HEK293 (cell line): ENCODE results near the gene OR8K3.

Source experiments
- CTCF ChIA-PET: fragments of 350-600 bp; formaldehyde crosslinking; extraction: SDS; loops from one replicate; lab custom pipeline; 2021; ENCODE audit warnings: antibody characterized with exemption; lab: Yijun Ruan, JAX
- POLR2A ChIA-PET: fragments of 300-600 bp; formaldehyde crosslinking; extraction: SDS; loops from one replicate; lab custom pipeline; 2020; ENCODE audit warnings: antibody characterized with exemption, inconsistent platforms; lab: Yijun Ruan, JAX
- H3K27ac ChIP-seq: fragments of 200-500 bp; sonication (Bioruptor generic); 2 replicates; pipeline ENCODE4 v1.5.1; 2014; ENCODE audit warnings: low read depth, low read length, control low read depth, inconsistent platforms; ENCODE audit errors: extremely low read depth
- H3K36me3 ChIP-seq, 2 experiments: fragments of 200-500 bp in 1 of 2; sonication (Bioruptor generic) in 1 of 2; 1 replicate in 1 of 2; 2 replicates in 1 of 2; pipeline ENCODE4 v1.5.1; 2014 to 2017; ENCODE audit warnings: inconsistent platforms in 2 of 2, low read length in 2 of 2; ENCODE audit not compliant: control insufficient read depth in 2 of 2, insufficient read depth in 1 of 2
- H3K4me1 ChIP-seq: fragments of 200-500 bp; sonication (Bioruptor generic); 2 replicates; pipeline ENCODE4 v1.5.1; 2014; ENCODE audit warnings: mild to moderate bottlenecking, low read length, inconsistent platforms; ENCODE audit not compliant: control insufficient read depth, insufficient read depth
- H3K4me3 ChIP-seq: 2 replicates; pipeline ENCODE4 v1.5.1; 2011; ENCODE audit warnings: low read depth, mild to moderate bottlenecking, control low read depth, low read length, moderate library complexity
- H3K9me3 ChIP-seq: fragments of 200-500 bp; sonication (Bioruptor generic); 2 replicates; pipeline ENCODE4 v1.5.1; 2014; ENCODE audit warnings: low read depth, low read length, inconsistent platforms; ENCODE audit not compliant: control insufficient read depth, insufficient read depth
- KLF7 ChIP-seq: fragments of 450-650 bp; formaldehyde crosslinking; IDR thresholded peaks from 2 replicates; pipeline ENCODE4 v1.5.1; 2016; ENCODE audit warnings: missing biosample characterization, missing genetic modification characterization, borderline replicate concordance
- MYNN ChIP-seq: fragments of 450-650 bp; formaldehyde crosslinking; IDR thresholded peaks from 2 replicates; pipeline ENCODE4 v1.5.1; 2016; ENCODE audit warnings: missing biosample characterization, missing genetic modification characterization, borderline replicate concordance
- TCF7L2 ChIP-seq: IDR thresholded peaks from 2 replicates; pipeline ENCODE4 v1.6.1; 2011; ENCODE audit warnings: low read depth, mild to moderate bottlenecking, inconsistent platforms, low read length, moderate library complexity, borderline replicate concordance
- ZBTB20 ChIP-seq: fragments of 450-650 bp; formaldehyde crosslinking; IDR thresholded peaks from 2 replicates; pipeline ENCODE4 v1.5.1; 2016; ENCODE audit warnings: missing biosample characterization, missing genetic modification characterization
- ZFP37 ChIP-seq: fragments of 450-650 bp; formaldehyde crosslinking; IDR thresholded peaks from 2 replicates; pipeline ENCODE4 v1.5.1; 2016; ENCODE audit warnings: missing biosample characterization, missing genetic modification characterization
- ZNF132 ChIP-seq: fragments of 450-650 bp; formaldehyde crosslinking; IDR thresholded peaks from 2 replicates; pipeline ENCODE4 v1.5.1; 2017; ENCODE audit warnings: missing biosample characterization, missing genetic modification characterization, borderline replicate concordance
- ZNF133 ChIP-seq: fragments of 450-650 bp; formaldehyde crosslinking; IDR thresholded peaks from 2 replicates; pipeline ENCODE4 v1.5.1; 2016; ENCODE audit warnings: missing biosample characterization, missing genetic modification characterization
- ZNF37A ChIP-seq: fragments of 450-650 bp; IDR thresholded peaks from 2 replicates; pipeline ENCODE4 v1.5.1; 2018; ENCODE audit warnings: missing biosample characterization, missing genetic modification characterization
- ZNF423 ChIP-seq: fragments of 450-650 bp; formaldehyde crosslinking; IDR thresholded peaks from 2 replicates; pipeline ENCODE4 v1.5.1; 2016; ENCODE audit warnings: missing biosample characterization, missing genetic modification characterization
- ZNF433 ChIP-seq: fragments of 450-650 bp; formaldehyde crosslinking; IDR thresholded peaks from 2 replicates; pipeline ENCODE4 v1.5.1; 2016; ENCODE audit warnings: missing biosample characterization, missing genetic modification characterization, low read depth
- ZNF610 ChIP-seq: fragments of 450-650 bp; formaldehyde crosslinking; IDR thresholded peaks from 2 replicates; pipeline ENCODE4 v1.5.1; 2016; ENCODE audit warnings: missing biosample characterization, missing genetic modification characterization, borderline replicate concordance
- ZNF645 ChIP-seq: fragments of 450-650 bp; formaldehyde crosslinking; IDR thresholded peaks from 2 replicates; pipeline ENCODE4; 2016; ENCODE audit warnings: missing biosample characterization, missing genetic modification characterization
- ZNF768 ChIP-seq: fragments of 450-650 bp; formaldehyde crosslinking; IDR thresholded peaks from 2 replicates; pipeline ENCODE4 v1.5.1; 2018; ENCODE audit warnings: missing biosample characterization, mild to moderate bottlenecking, missing genetic modification characterization
- ZNF785 ChIP-seq: fragments of 450-650 bp; formaldehyde crosslinking; IDR thresholded peaks from 2 replicates; pipeline ENCODE4 v1.5.1; 2016; ENCODE audit warnings: missing biosample characterization, missing genetic modification characterization
- TF ChIP-seq, protein P1 (sequence below): fragments of 450-650 bp; formaldehyde crosslinking; conservative IDR thresholded peaks from 2 replicates; pipeline ENCODE4 v1.5.1; 2016; ENCODE audit warnings: low read depth, missing biosample characterization, missing genetic modification characterization
- TF ChIP-seq, protein P2 (sequence below): fragments of 450-650 bp; formaldehyde crosslinking; IDR thresholded peaks from 2 replicates; pipeline ENCODE4 v1.5.1; 2017; ENCODE audit warnings: missing biosample characterization, missing genetic modification characterization

The OR8K3 gene

GRCh38 chr11:56331861-56332491, 17.0 kb downstream of the OR8K3 start (continued):
- TF ChIP-seq ZNF423 (tag by site-specific recombination) (no peak), ZNF133 (no peak), ZBTB20 (tag by site-specific recombination) (no peak)

DNA sequence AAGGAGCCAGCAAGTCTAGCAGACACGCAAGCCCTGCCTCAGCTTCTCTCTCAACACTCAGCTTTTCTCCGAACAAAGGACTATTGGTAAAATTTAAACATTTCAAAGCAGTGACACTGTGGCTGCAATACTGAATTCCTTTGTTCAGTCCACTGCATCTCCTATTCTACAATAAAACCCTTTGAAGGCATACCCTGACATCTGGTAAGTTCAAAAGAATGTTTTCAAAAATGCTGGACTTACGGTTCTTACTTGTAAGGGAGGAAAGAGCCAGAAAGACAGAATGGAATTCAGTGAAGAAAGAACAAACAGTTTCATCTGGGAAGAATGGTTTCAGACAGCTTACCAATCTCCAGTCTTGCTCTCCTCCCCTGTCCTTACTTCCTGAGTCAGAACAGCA, 18.2 kb downstream of the OR8K3 start:
- POLR2A ChIA-PET = no interaction called here
- H3K27ac ChIP-seq = no peak overlapping the region
- no peaks in the 10 kb centered on the region for H3K36me3 ChIP-seq
- no peaks in the 10 kb centered on the region for H3K9me3 ChIP-seq
- no peak overlapping the region for H3K4me3 ChIP-seq
- no peaks in the 10 kb centered on the region for H3K4me1 ChIP-seq
- CTCF ChIA-PET = no interaction called here
- no peak for TF ChIP-seq ZFP37 (tag by site-specific recombination)
- TF ChIP-seq ZNF37A (tag by site-specific recombination) = no peak
- TF ChIP-seq, protein P1, sequence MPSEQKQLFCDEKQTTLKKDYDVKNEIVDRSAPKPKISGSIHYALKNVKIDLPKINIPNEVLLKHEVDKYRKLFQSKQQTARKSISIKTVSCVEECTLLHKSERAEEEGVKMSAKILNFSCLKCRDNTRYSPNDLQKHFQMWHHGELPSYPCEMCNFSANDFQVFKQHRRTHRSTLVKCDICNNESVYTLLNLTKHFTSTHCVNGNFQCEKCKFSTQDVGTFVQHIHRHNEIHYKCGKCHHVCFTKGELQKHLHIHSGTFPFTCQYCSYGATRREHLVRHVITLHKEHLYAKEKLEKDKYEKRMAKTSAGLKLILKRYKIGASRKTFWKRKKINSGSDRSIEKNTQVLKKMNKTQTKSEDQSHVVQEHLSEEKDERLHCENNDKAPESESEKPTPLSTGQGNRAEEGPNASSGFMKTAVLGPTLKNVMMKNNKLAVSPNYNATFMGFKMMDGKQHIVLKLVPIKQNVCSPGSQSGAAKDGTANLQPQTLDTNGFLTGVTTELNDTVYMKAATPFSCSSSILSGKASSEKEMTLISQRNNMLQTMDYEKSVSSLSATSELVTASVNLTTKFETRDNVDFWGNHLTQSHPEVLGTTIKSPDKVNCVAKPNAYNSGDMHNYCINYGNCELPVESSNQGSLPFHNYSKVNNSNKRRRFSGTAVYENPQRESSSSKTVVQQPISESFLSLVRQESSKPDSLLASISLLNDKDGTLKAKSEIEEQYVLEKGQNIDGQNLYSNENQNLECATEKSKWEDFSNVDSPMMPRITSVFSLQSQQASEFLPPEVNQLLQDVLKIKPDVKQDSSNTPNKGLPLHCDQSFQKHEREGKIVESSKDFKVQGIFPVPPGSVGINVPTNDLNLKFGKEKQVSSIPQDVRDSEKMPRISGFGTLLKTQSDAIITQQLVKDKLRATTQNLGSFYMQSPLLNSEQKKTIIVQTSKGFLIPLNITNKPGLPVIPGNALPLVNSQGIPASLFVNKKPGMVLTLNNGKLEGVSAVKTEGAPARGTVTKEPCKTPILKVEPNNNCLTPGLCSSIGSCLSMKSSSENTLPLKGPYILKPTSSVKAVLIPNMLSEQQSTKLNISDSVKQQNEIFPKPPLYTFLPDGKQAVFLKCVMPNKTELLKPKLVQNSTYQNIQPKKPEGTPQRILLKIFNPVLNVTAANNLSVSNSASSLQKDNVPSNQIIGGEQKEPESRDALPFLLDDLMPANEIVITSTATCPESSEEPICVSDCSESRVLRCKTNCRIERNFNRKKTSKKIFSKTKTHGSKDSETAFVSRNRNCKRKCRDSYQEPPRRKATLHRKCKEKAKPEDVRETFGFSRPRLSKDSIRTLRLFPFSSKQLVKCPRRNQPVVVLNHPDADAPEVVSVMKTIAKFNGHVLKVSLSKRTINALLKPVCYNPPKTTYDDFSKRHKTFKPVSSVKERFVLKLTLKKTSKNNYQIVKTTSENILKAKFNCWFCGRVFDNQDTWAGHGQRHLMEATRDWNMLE (tag by site-specific recombination) = no peak
- no peak for TF ChIP-seq TCF7L2
- no peak for TF ChIP-seq MYNN (tag by site-specific recombination)
- no peak for TF ChIP-seq ZNF132 (tag by site-specific recombination)
- no peak for TF ChIP-seq ZNF645 (tag by site-specific recombination)
- TF ChIP-seq ZNF610 (tag by site-specific recombination) = no peak

- ChIA-PET POLR2A (no interaction called here), CTCF (no interaction called here)
- TF ChIP-seq ZNF785 (tag by site-specific recombination) (no peak), KLF7 (tag by site-specific recombination) (no peak), ZNF433 (tag by site-specific recombination) (no peak), ZNF768 (no peak)
- TF ChIP-seq, protein P2, sequence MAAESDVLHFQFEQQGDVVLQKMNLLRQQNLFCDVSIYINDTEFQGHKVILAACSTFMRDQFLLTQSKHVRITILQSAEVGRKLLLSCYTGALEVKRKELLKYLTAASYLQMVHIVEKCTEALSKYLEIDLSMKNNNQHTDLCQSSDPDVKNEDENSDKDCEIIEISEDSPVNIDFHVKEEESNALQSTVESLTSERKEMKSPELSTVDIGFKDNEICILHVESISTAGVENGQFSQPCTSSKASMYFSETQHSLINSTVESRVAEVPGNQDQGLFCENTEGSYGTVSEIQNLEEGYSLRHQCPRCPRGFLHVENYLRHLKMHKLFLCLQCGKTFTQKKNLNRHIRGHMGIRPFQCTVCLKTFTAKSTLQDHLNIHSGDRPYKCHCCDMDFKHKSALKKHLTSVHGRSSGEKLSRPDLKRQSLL (tag by site-specific recombination) = no peak
- Histone ChIP-seq H3K36me3 (no peaks in the 10 kb centered on the region), H3K4me3 (no peak overlapping the region), H3K27ac (no peak overlapping the region), H3K4me1 (no peaks in the 10 kb centered on the region), H3K9me3 (no peaks in the 10 kb centered on the region)
These were observed 25.3 kb downstream of the OR8K3 start for GRCh38 chr11:56340289-56340688.
